Activated naive CD4-positive, alpha-beta T cell treated with anti-CD3 and anti-CD28 coated beads, Interleukin-2, amount 10 ng/mL, durations not matched to agents 7 days and 5 days (primary cell): ENCODE data around the gene DMRTB1.

Experiments used
- CTCF ChIA-PET: fragments of 350-600 bp; sonication (Branson Sonifier 250); formaldehyde crosslinking; loops from one replicate; lab custom pipeline; 2021; ENCODE audit warnings: antibody characterized with exemption; lab: Charles Lee
- DNase-seq: peaks from one replicate; pipeline ENCODE4 v3.0.0-alpha.2; 2020
- H3K27ac Mint-ChIP-seq: one replicate; pipeline ENCODE4 v1.8.0; 2021; ENCODE audit warnings: mild to moderate bottlenecking, moderate library complexity, mixed read lengths
- H3K27me3 Mint-ChIP-seq: one replicate; pipeline ENCODE4 v1.8.0; 2021; ENCODE audit warnings: mild to moderate bottlenecking, mixed read lengths
- H3K36me3 Mint-ChIP-seq: one replicate; pipeline ENCODE4 v1.8.0; 2021; ENCODE audit warnings: mixed read lengths
- H3K4me1 Mint-ChIP-seq: one replicate; pipeline ENCODE4 v1.8.0; 2021; ENCODE audit warnings: mixed read lengths
- H3K4me3 Mint-ChIP-seq: one replicate; pipeline ENCODE4 v1.8.0; 2021; ENCODE audit warnings: mild to moderate bottlenecking, moderate library complexity, mixed read lengths
- H3K9me3 Mint-ChIP-seq: one replicate; pipeline ENCODE4 v1.8.0; 2021; ENCODE audit warnings: mixed read lengths

DMRTB1 gene

DNA sequence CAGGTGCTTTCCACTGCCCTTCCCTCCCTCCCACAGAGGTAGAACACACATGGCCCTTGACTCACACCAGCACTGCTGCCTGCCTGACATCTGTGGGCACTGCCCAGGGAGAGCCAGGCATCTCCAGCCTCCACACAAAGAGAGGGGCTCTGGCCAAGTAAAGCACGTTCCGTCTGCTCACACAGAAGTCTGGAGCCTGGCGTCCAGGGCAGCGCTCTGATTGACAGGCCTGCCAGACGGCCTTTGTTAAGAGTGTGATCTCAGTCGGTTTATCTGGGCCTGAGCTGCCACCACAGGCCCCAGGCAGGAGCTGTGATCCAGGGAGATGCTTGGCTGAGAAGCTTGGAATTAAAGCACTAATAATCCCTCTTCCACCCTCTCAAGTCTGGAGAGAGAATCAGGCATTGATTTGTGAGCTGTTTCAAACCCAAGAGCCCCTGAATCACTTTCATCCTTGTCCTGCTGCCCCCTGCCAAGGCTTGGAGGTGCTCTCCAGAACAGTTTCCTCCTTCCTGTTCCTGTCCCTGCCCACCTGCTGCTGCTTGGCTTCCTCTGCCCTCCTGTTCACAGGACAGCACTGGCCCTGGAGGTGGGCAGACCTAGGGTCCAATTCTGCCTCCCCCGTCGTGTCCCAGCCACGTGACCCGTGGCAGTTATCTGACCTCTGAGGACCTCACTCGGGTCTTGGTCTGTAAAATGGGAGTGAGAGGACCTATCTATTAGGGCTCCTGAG lies 3.7 kb downstream of the DMRTB1 start:
- CTCF ChIA-PET: no interaction called here

DNA sequence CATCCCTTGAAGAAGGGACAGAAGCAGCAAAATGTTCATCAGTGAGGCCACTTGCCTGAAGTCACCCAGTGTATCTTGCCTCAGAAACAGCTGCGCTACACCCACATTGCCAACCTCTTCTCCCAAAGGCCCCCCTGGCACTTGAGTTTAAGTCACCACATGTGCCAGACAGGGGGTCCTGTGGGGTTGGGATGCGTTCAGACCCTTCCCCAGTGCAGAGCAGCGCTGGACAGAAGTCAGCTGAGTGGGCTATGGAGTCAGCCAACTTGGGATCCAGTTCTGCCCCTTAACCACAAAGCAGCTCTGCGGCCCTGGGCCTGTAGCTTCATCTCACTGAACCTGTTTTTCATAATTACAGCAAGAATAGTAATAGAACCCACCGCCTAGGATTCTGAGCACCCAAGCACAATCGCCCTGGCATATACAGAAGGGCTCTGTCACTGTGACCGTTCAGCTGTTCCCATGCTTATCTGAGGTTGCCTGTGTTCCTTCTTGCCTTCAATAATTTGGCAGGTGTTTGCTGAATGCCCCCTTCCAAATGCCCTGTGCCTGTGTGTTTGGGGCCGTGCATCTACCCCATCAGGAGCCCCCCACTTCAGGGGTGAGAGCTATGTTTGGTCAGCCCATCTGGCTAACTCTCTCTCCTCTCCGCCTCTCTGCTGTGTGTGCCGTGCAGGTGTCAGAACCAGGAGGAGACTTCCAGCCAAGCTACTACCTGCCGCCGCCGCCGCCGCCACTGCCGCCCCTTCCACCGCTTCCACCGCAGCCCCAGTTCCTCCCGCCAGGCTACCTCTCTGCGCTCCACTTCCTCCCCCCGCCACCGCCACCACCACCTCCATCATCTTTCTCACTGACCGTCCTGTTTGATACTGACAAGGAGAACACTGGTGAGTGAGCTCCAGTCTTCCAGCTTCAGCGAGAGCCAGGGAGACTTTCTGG lies 5.0 kb downstream of the DMRTB1 start:
- H3K27me3 Mint-ChIP-seq: peaks cover 6% of the 10 kb centered on the region
- CTCF ChIA-PET: interaction anchor here (1.3 kb wide), 1 partner anchor 14 kb away, joined by 4 read pairs; no protein-coding TSS in a partner anchor
- H3K4me1 Mint-ChIP-seq: no peaks in the 10 kb centered on the region
- no peak for DNase-seq
- H3K27ac Mint-ChIP-seq: no peak overlapping the region
- no peaks in the 10 kb centered on the region for H3K36me3 Mint-ChIP-seq
- H3K9me3 Mint-ChIP-seq: no peaks in the 10 kb centered on the region
- no peak overlapping the region for H3K4me3 Mint-ChIP-seq

More for the DNA sequence above, 3.7 kb downstream of the DMRTB1 start:
- Mint-ChIP-seq H3K4me1 (no peaks in the 10 kb centered on the region), H3K4me3 (no peak overlapping the region), H3K9me3 (no peaks in the 10 kb centered on the region), H3K27ac (no peak overlapping the region), H3K27me3 (peaks cover 6% of the 10 kb centered on the region), H3K36me3 (no peaks in the 10 kb centered on the region)
- DNase-seq: no peak

- H3K9me3 Mint-ChIP-seq: no peaks in the 10 kb centered on the region
- CTCF ChIA-PET: interaction anchor here (1.0 to 1.3 kb wide), 2 partner anchors 15 to 191 kb away, joined by 3 to 4 read pairs; no protein-coding TSS in a partner anchor
- H3K4me1 Mint-ChIP-seq: no peaks in the 10 kb centered on the region
- no peak overlapping the region for H3K27ac Mint-ChIP-seq
- H3K27me3 Mint-ChIP-seq: peaks cover 11% of the 10 kb centered on the region
- no peak overlapping the region for H3K4me3 Mint-ChIP-seq
- no peak for DNase-seq
- H3K36me3 Mint-ChIP-seq: no peaks in the 10 kb centered on the region
These were observed 6.1 kb downstream of the DMRTB1 start for GRCh38 chr1:53465023-53465957.

DNA sequence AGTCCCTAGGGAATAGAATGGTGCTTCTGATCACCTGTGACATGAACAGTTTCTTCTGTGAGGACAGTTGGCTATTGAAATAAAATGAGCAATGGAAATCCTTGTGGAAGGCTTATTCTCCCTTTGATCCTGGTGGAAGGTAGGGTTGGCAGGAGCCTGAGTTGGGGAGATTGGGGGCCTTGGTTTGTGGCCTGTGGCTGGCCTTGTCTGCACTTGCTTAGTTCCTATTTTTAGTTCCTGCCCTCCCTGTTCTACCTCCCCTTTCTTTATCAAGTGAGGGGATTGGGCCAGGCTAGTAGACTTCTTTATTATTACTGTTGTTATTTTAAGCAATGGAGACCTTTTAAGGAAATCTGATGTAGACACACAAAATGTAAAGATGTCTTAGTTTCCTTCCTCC lies 8.2 kb downstream of the DMRTB1 start:
- H3K27ac Mint-ChIP-seq: no peak overlapping the region
- no peak overlapping the region for H3K4me3 Mint-ChIP-seq
- peaks cover 11% of the 10 kb centered on the region for H3K27me3 Mint-ChIP-seq
- H3K36me3 Mint-ChIP-seq: no peaks in the 10 kb centered on the region
- no peak for DNase-seq
- CTCF ChIA-PET: no interaction called here
- no peaks in the 10 kb centered on the region for H3K4me1 Mint-ChIP-seq
- H3K9me3 Mint-ChIP-seq: no peaks in the 10 kb centered on the region

- H3K27ac Mint-ChIP-seq: no peak overlapping the region
- H3K27me3 Mint-ChIP-seq: peaks cover 11% of the 10 kb centered on the region
- no peaks in the 10 kb centered on the region for H3K36me3 Mint-ChIP-seq
- no peaks in the 10 kb centered on the region for H3K4me1 Mint-ChIP-seq
- DNase-seq: no peak
- CTCF ChIA-PET: interaction anchor here (0.9 to 1.0 kb wide), 2 partner anchors 19 to 190 kb away, joined by 3 read pairs; no protein-coding TSS in a partner anchor
- no peak overlapping the region for H3K4me3 Mint-ChIP-seq
- no peaks in the 10 kb centered on the region for H3K9me3 Mint-ChIP-seq
These were observed 9.2 kb downstream of the DMRTB1 start for GRCh38 chr1:53468374-53468773.

DNA sequence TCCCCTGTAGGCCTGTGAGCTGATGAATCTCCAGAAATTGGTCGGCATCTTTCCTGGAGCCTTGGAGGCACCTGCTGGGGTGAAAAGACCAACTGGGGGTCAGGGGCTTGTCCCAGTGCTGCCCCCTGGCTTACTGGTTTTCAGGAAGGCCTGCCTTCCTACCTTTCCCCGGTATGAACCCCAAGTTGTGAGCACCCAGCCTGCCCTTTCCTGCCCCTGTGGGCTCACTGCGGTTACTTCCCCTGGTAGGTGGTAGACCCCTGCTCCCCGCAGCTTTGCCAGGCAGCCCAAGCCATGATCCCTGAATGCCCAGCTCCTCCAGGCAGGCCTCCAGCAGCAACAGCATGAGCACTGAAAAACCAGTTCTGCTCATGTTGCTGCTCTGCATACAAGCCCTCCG lies 10.2 kb downstream of the DMRTB1 start:
- no peaks in the 10 kb centered on the region for H3K4me1 Mint-ChIP-seq
- no peaks in the 10 kb centered on the region for H3K9me3 Mint-ChIP-seq
- H3K36me3 Mint-ChIP-seq: no peaks in the 10 kb centered on the region
- no peak overlapping the region for H3K27ac Mint-ChIP-seq
- CTCF ChIA-PET: interaction anchor here (0.9 to 1.0 kb wide), 2 partner anchors 18 to 191 kb away, joined by 3 read pairs; no protein-coding TSS in a partner anchor
- H3K27me3 Mint-ChIP-seq: peaks cover 10% of the 10 kb centered on the region
- no peak overlapping the region for H3K4me3 Mint-ChIP-seq
- DNase-seq: no peak

- Mint-ChIP-seq H3K4me1 (no peaks in the 10 kb centered on the region), H3K27ac (no peak overlapping the region), H3K4me3 (no peak overlapping the region), H3K9me3 (no peaks in the 10 kb centered on the region), H3K27me3 (peaks cover 11% of the 10 kb centered on the region), H3K36me3 (no peaks in the 10 kb centered on the region)
- DNase-seq: no peak
- CTCF ChIA-PET: no interaction called here
These were observed 11.0 kb downstream of the DMRTB1 start for GRCh38 chr1:53470155-53470554.

DNA sequence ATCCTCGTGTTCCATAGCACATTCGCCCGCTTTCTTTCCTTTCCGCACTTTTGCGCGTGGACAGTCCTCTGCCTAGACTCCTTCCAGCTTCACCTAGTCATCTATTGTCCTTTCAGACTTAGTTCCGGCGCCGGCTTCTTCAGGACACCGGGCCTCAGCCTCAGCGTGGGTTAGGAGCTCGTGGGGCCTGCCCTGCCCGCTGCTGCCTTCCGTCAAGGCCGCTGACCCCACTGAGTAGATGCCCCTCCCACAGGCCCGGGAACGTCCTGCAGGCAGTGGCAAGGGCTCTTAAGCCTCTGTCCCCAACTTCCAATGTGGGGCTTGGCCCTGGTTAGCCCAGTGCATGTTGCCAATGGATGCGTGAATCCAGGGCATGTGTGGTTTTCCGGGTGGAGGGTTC lies 11.4 kb downstream of the DMRTB1 start:
- Mint-ChIP-seq H3K4me3 (no peak overlapping the region), H3K27ac (no peak overlapping the region), H3K9me3 (no peaks in the 10 kb centered on the region), H3K36me3 (no peaks in the 10 kb centered on the region), H3K4me1 (no peaks in the 10 kb centered on the region), H3K27me3 (peaks cover 11% of the 10 kb centered on the region)
- no peak for DNase-seq
- CTCF ChIA-PET: no interaction called here

- CTCF ChIA-PET: interaction anchor here (1.3 kb wide), 1 partner anchor 193 kb away, joined by 3 read pairs; no protein-coding TSS in a partner anchor
- no peaks in the 10 kb centered on the region for H3K4me1 Mint-ChIP-seq
These were observed 11.8 kb downstream of the DMRTB1 start for GRCh38 chr1:53471000-53471399.

DNA sequence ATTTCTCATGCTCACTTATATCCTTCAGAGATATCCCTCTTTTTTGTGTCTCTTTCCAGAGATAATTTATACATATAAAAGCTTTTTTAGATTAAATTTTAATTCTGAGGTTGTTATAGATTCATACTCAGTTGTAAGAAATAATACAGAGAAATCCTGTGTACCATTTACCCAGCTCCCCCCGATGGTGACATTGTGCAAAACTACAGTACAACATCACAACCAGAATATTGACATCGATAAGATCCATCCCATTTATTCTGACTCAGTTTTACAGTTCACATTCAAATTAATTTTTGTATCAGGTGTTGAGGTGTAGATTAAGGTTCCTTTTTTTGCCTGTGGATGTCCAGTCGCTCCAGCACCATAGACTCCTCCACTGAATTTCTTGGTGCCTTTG lies 14.3 kb downstream of the DMRTB1 start:
- peak; percentile 33 for DNase-seq
- CTCF ChIA-PET: interaction anchor here (0.6 to 1.2 kb wide), 4 partner anchors 77 to 219 kb away, joined by 3 to 6 read pairs (median 3); no protein-coding TSS in a partner anchor

More at GRCh38 chr1:53471000-53471399, 11.8 kb downstream of the DMRTB1 start:
- Mint-ChIP-seq H3K36me3 (no peaks in the 10 kb centered on the region), H3K27me3 (peaks cover 11% of the 10 kb centered on the region), H3K4me3 (no peak overlapping the region), H3K9me3 (no peaks in the 10 kb centered on the region), H3K27ac (no peak overlapping the region)
- no peak for DNase-seq

DNA sequence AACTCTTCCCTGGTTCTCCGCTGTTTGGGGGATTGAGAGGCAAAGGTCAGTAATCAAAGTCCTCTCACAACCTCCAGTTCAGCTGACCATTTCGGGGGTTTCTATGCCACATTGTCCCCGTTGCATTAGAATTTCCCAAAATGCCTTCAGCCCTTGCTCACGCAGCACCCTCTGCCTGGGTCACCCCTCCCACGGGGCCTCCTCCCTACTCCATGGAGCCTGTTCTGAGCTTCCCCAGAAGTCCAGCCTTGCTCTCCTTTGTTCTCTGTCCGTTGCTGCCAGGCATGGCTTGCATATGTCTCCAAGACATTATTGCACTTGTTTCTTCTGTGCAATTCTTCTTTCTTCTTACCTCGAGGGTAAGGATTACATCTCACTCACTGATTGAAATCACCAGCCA lies 16.5 kb downstream of the DMRTB1 start:
- Mint-ChIP-seq H3K9me3 (no peaks in the 10 kb centered on the region), H3K4me3 (no peak overlapping the region), H3K4me1 (no peaks in the 10 kb centered on the region), H3K36me3 (no peaks in the 10 kb centered on the region), H3K27ac (no peak overlapping the region), H3K27me3 (peaks cover 15% of the 10 kb centered on the region)
- DNase-seq: no peak
- CTCF ChIA-PET: interaction anchor here (1.0 to 1.5 kb wide), 2 partner anchors 9 to 198 kb away, joined by 4 to 7 read pairs; no protein-coding TSS in a partner anchor

More for the DNA sequence above, 14.3 kb downstream of the DMRTB1 start:
- H3K36me3 Mint-ChIP-seq: no peaks in the 10 kb centered on the region
- peaks cover 16% of the 10 kb centered on the region for H3K27me3 Mint-ChIP-seq
- H3K4me1 Mint-ChIP-seq: no peaks in the 10 kb centered on the region
- no peak overlapping the region for H3K4me3 Mint-ChIP-seq
- no peak overlapping the region for H3K27ac Mint-ChIP-seq
- H3K9me3 Mint-ChIP-seq: no peaks in the 10 kb centered on the region

- H3K4me1 Mint-ChIP-seq: no peaks in the 10 kb centered on the region
- H3K27me3 Mint-ChIP-seq: peaks cover 15% of the 10 kb centered on the region
These were observed 17.4 kb downstream of the DMRTB1 start for GRCh38 chr1:53476579-53476978.

More at GRCh38 chr1:53476579-53476978, 17.4 kb downstream of the DMRTB1 start:
- DNase-seq: no peak
- Mint-ChIP-seq H3K27ac (no peak overlapping the region), H3K4me3 (no peak overlapping the region), H3K9me3 (no peaks in the 10 kb centered on the region), H3K36me3 (no peaks in the 10 kb centered on the region)
- CTCF ChIA-PET: interaction anchor here (1.0 kb wide), 1 partner anchor 10 kb away, joined by 3 read pairs; no protein-coding TSS in a partner anchor
